Gastrocnemius medialis (tissue), 4 donors: ENCODE results near the gene RHOT2. TPM values are rescaled to one million over a fixed set of nuclear protein-coding genes. Genes with fewer than 3 reads are reported as not detected.

ENCODE experiments used
- ATAC-seq, 2 donors: fragments of 150-250 bp; one replicate each; pipeline ENCODE4 v1.9.1; 2016
- DNase-seq, 2 donors: peaks; one replicate each; pipeline ENCODE4 v3.0.0-alpha.2; 2019
- H3K27ac ChIP-seq, 4 donors: fragments of 200-600 bp; sonication (generic); 1 replicate in 1 of 4; 2 replicates in 3 of 4; pipeline ENCODE4 v1.5.1; 2016 to 2018; ENCODE audit warnings: mild to moderate bottlenecking in 2 of 4, moderate library complexity in 1 of 4
- H3K27me3 ChIP-seq, 3 donors: fragments of 200-600 bp; sonication (generic) in 2 of 3; 1 replicate in 1 of 3; 2 replicates in 2 of 3; pipeline versions ENCODE4 v1.5.1 to v1.6.0; 2016 to 2019; ENCODE audit warnings: mild to moderate bottlenecking in 1 of 3, moderate library complexity in 1 of 3
- H3K36me3 ChIP-seq, 2 donors: fragments of 200-600 bp; sonication (generic) in 1 of 2; one replicate each; pipeline ENCODE4 v1.5.1; 2017 to 2018
- H3K4me1 ChIP-seq, 2 donors: fragments of 200-600 bp; sonication (generic) in 1 of 2; one replicate each; pipeline ENCODE4 v1.5.1; 2016 to 2017; ENCODE audit warnings: mild to moderate bottlenecking in 2 of 2
- H3K4me3 ChIP-seq, 4 donors: fragments of 200-600 bp; sonication (generic) in 3 of 4; 1 replicate in 1 of 4; 2 replicates in 3 of 4; pipeline ENCODE4 v1.5.1; 2016 to 2019; ENCODE audit warnings: mild to moderate bottlenecking in 2 of 4
- H3K9me3 ChIP-seq, 3 donors: fragments of 200-600 bp; sonication (generic) in 2 of 3; 1 replicate in 1 of 3; 2 replicates in 2 of 3; pipeline ENCODE4 v1.5.1; 2016 to 2019
- CTCF ChIP-seq, 5 experiments: fragments of 450-650 bp in 3 of 5; fragments of 200-600 bp in 2 of 5; sonication (generic) in 2 of 5; IDR thresholded peaks in 4 of 5; conservative IDR thresholded peaks in 1 of 5; 1 replicate in 4 of 5; 2 replicates in 1 of 5; pipeline ENCODE4 v1.5.1; 2016 to 2019; ENCODE audit warnings: antibody characterized with exemption in 5 of 5, mild to moderate bottlenecking in 3 of 5, moderate library complexity in 3 of 5
- POLR2A ChIP-seq, 2 donors: fragments of 450-650 bp; IDR thresholded peaks; one replicate each; pipeline ENCODE4 v1.6.1; 2017; ENCODE audit warnings: antibody characterized with exemption in 2 of 2, mild to moderate bottlenecking in 2 of 2, moderate library complexity in 2 of 2
- in situ Hi-C, 4 donors: fragments of 200-750 bp; cut with MboI; loops; one replicate each; pipeline versions ENCODE4 v1.15.0 to v1.8.0; 2017; ENCODE audit warnings: low sequenced_read_pairs in 4 of 4
- intact Hi-C: fragments of 100-400 bp; cut with DNase I; formaldehyde crosslinking; loops from one replicate; pipeline ENCODE4 v1.15.1; 2023; ENCODE audit warnings: low total_unique reads
- total RNA-seq, 4 donors: library from RNA; depleted of rRNA; stranded (reverse); fragments of >200 nt; gene quantifications; one replicate each; pipeline versions ENCODE4 v1.1.0 to v1.2.3, GENCODE V29; 2016

RHOT2 gene
- total RNA-seq, 4 donors from 2014 or later: 20.9 to 41.6 (median 27.3) TPM

GRCh38 chr16:694187-694862, 26.4 kb downstream of the RHOT2 start:
- ATAC-seq (no peak), DNase-seq (no peak)
- Histone ChIP-seq H3K4me3 (no peak overlapping the region), H3K27me3 (peaks cover 51 to 63% (median 57%) of the 10 kb centered on the region in 3 donors), H3K4me1 (peaks cover 4 to 10% of the 10 kb centered on the region in 2 donors), H3K9me3 (no peaks in the 10 kb centered on the region), H3K36me3 (no peaks in the 10 kb centered on the region), H3K27ac (no peak overlapping the region)
- intact Hi-C loops: no loop called here
- in situ Hi-C loops: no loop called here
- no peak for TF ChIP-seq CTCF (IDR thresholded peaks at IDR 0.05 in 4 of 5, conservative IDR thresholded peaks at IDR 0.05 in 1 of 5)
- TF ChIP-seq POLR2A (IDR thresholded peaks at IDR 0.05): no peak

GRCh38 chr16:694863-695354, 27.0 kb downstream of the RHOT2 start:
- Histone ChIP-seq H3K4me3 (no peak overlapping the region), H3K9me3 (no peaks in the 10 kb centered on the region), H3K4me1 (peaks cover 0 to 4% of the 10 kb centered on the region in 2 donors), H3K27ac (no peak overlapping the region), H3K27me3 (peaks cover 57 to 69% (median 62%) of the 10 kb centered on the region in 3 donors), H3K36me3 (no peaks in the 10 kb centered on the region)
- no peak for TF ChIP-seq CTCF (IDR thresholded peaks at IDR 0.05 in 4 of 5, conservative IDR thresholded peaks at IDR 0.05 in 1 of 5)
- TF ChIP-seq POLR2A (IDR thresholded peaks at IDR 0.05): no peak
- DNase-seq: no peak
- ATAC-seq: no peak
- intact Hi-C loops: no loop called here
- in situ Hi-C loops: no loop called here

- Histone ChIP-seq H3K27ac (no peak overlapping the region), H3K4me1 (peaks cover 0 to 2% of the 10 kb centered on the region in 2 donors), H3K9me3 (no peaks in the 10 kb centered on the region), H3K4me3 (peak overlapping the region in 2 of 4 donors; percentile 25 to 34), H3K36me3 (no peaks in the 10 kb centered on the region), H3K27me3 (peaks cover 63 to 75% (median 68%) of the 10 kb centered on the region in 3 donors)
- DNase-seq: no peak
- intact Hi-C loops (no loop called here), in situ Hi-C loops (no loop called here)
- no peak for TF ChIP-seq CTCF (IDR thresholded peaks at IDR 0.05 in 4 of 5, conservative IDR thresholded peaks at IDR 0.05 in 1 of 5)
- no peak for TF ChIP-seq POLR2A (IDR thresholded peaks at IDR 0.05)
- ATAC-seq: no peak
Observed at GRCh38 chr16:695355-696089, 27.6 kb downstream of the RHOT2 start.

- in situ Hi-C loops: no loop called here
- Histone ChIP-seq H3K27me3 (peaks cover 76 to 84% (median 84%) of the 10 kb centered on the region in 3 donors), H3K4me1 (no peaks in the 10 kb centered on the region), H3K36me3 (no peaks in the 10 kb centered on the region), H3K9me3 (no peaks in the 10 kb centered on the region), H3K27ac (no peak overlapping the region), H3K4me3 (no peak overlapping the region)
- intact Hi-C loops: no loop called here
- DNase-seq: no peak
- ATAC-seq: no peak
- TF ChIP-seq CTCF (IDR thresholded peaks at IDR 0.05 in 4 of 5, conservative IDR thresholded peaks at IDR 0.05 in 1 of 5) (no peak), POLR2A (IDR thresholded peaks at IDR 0.05) (no peak)
Observed at GRCh38 chr16:698911-699671, 31.2 kb downstream of the RHOT2 start.
